GM10266 (cell line): Measurements from ENCODE around the gene USP13.
"Not testable (repeated sequence)": the region's sequence is repeated elsewhere in the genome, so short reads cannot be mapped to it uniquely, and the experiment has no call there.

ENCODE experiments used
- DNase-seq: peaks from one replicate; pipeline ENCODE4 v3.0.0; 2012; ENCODE audit errors: extremely low spot score
- CTCF ChIP-seq: IDR thresholded peaks from 2 replicates; pipeline ENCODE4 v1.5.1; 2012; ENCODE audit warnings: mild to moderate bottlenecking, low read depth; ENCODE audit not compliant: control insufficient read depth, insufficient read depth; ENCODE audit errors: missing control alignments

The USP13 gene

GRCh38 chr3:179630753-179631451, 21.9 kb upstream of the USP13 start:
- DNase-seq = no peak
- TF ChIP-seq CTCF = no peak

GRCh38 chr3:179640469-179640868, 12.4 kb upstream of the USP13 start:
- TF ChIP-seq CTCF = no peak
- DNase-seq = no peak

GRCh38 chr3:179642871-179643270, 10.0 kb upstream of the USP13 start:
- TF ChIP-seq CTCF = no peak
- DNase-seq = no peak

- DNase-seq = not testable (repeated sequence)
Measured at GRCh38 chr3:179643837-179644236, 9.0 kb upstream of the USP13 start.

GRCh38 chr3:179646177-179646576, 6.7 kb upstream of the USP13 start:
- no peak for TF ChIP-seq CTCF
- no peak for DNase-seq

- peak; percentile 36 for DNase-seq
- no peak for TF ChIP-seq CTCF
Measured at GRCh38 chr3:179651687-179652446, 973 bp upstream of the USP13 start.

- peak; percentile 42 for TF ChIP-seq CTCF
- DNase-seq = peak; percentile 77
Measured at GRCh38 chr3:179653096-179653797, 407 bp downstream of the USP13 start.
